ENCODE data around the gene TPD52L2.

The TPD52L2 gene

GRCh38 chr20:63825331-63826118 is 39.5 kb upstream of the TPD52L2 start:
- no peak overlapping the region for H3K27ac ChIP-seq
- TF ChIP-seq, protein P1, sequence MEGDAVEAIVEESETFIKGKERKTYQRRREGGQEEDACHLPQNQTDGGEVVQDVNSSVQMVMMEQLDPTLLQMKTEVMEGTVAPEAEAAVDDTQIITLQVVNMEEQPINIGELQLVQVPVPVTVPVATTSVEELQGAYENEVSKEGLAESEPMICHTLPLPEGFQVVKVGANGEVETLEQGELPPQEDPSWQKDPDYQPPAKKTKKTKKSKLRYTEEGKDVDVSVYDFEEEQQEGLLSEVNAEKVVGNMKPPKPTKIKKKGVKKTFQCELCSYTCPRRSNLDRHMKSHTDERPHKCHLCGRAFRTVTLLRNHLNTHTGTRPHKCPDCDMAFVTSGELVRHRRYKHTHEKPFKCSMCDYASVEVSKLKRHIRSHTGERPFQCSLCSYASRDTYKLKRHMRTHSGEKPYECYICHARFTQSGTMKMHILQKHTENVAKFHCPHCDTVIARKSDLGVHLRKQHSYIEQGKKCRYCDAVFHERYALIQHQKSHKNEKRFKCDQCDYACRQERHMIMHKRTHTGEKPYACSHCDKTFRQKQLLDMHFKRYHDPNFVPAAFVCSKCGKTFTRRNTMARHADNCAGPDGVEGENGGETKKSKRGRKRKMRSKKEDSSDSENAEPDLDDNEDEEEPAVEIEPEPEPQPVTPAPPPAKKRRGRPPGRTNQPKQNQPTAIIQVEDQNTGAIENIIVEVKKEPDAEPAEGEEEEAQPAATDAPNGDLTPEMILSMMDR (conservative IDR thresholded peaks at IDR 0.05), result no peak

DNA sequence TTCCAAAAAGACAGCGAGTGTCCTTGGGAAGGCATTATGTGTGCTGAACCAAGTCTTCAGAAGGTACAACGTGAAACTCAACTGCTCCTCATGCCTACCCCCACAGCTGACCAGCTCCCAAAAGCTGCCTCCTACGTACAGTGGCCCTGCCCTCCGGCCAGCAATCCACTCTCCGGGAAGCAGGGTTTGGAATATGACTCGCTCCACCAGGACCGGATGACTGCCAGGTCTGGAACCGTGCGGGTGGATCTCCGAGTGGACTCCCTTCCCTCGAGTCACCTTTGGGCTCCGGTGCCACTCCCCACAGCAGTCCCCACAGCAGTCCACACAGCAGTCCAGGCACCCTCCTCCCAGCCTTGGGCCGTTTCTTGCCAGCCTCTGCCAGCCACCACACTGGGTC is 38.3 kb upstream of the TPD52L2 start:
- H3K27ac ChIP-seq, result no peak overlapping the region
- TF ChIP-seq, protein P1 (conservative IDR thresholded peaks at IDR 0.05), result no peak

DNA sequence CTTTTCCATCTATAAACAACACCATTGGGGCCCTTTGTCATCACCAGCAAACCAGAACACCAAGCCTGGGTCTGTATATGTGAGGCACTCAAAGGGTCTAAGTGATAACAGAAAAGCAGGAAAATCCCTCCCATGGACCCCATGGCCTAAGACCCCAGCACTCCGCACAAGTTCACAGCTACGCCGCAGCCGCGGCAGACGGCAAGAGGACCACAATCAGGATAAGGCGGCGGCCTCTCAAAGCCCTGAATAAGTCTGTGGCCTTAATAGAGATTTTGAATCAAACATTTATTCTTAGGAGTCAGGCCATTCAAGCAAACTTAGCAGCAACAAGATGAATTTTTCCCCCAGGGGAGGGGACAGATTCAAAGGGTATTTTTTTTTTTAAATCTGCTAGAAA is 36.9 kb upstream of the TPD52L2 start:
- TF ChIP-seq, protein P1 (conservative IDR thresholded peaks at IDR 0.05), result no peak
- H3K27ac ChIP-seq, result no peak overlapping the region

- H3K27ac ChIP-seq, result no peak overlapping the region
- TF ChIP-seq, protein P1 (conservative IDR thresholded peaks at IDR 0.05), result no peak
These were observed 36.5 kb upstream of the TPD52L2 start for GRCh38 chr20:63828545-63828944.

DNA sequence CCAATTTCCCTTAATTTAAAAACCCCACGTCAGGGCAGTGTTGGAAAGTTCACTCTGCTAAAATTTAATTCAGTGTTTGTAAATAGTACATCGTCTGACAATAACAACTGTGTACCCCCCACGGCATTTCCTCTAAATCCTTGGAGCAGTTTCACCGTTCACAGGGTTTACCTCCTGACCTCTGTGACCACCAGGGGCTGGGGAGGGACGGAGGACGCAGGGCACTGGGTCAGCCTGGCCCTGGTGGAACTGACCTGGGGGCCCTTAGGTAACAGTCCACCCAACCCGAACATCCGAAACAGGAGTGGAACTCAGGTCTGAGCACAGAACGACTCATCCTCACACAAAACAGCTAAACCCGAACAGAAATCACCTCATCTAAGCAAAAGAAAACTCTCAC is 36.1 kb upstream of the TPD52L2 start:
- TF ChIP-seq, protein P1 (conservative IDR thresholded peaks at IDR 0.05), result no peak
- H3K27ac ChIP-seq, result no peak overlapping the region

DNA sequence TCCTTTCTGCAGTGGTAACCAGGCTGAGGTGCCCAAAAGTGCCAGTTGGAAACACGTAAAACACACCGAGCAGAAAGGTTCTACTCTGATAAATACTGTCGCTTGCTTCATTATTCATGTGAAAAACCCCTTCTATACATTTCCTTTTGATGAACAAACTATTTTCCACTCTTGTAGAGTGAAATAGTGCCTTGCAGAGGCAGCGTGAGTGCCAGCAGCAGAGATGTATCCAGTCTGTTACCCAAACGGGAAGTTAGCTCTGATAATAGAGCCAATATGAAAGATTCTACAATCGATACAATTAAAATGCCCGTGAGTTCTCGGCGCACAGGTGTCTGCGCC is 35.5 kb upstream of the TPD52L2 start:
- TF ChIP-seq, protein P1 (conservative IDR thresholded peaks at IDR 0.05), result no peak
- no peak overlapping the region for H3K27ac ChIP-seq

DNA sequence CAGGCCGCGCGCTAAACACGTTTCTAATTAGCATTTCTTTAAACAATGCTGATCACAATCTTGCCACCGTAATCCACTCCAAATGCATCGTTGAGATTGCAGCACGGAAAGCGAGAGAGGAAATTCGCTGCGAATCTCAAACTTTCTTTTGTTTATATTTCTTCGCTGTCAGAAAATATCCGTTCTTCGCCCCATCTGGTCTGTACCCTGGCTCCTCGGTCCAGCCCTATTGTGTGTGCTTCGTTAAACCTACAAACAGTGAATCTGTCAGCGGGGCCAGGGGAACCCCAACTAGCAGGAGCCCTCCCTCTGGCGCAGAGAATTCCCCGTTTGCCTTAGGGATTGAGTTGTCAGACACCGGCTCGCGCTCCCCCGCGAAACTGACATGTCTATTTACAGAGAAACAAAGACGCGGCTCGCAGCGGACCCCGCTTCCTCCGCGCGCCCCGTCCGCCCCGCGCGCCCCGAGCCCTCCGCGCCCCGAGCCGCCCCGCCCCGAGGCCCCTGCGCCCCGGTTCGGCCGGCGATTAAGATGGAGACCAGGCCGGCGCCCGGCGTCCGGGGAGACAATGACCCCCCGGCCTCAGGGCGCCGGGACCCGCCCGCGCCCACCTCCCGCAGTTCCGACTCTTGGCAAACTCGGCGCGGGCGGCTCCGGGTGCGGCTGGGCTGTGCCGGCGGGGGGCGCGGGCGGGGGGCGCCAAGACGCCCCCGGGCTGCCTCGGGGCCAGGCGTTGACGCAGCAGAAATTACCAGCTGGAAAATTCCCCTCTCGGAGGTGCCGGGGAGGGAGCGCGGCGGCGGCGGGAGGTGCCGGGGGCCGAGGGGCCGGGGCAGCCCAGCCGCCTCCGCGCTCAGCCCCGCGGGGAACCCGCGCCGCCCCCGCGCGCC is 34.9 kb upstream of the TPD52L2 start:
- H3K27ac ChIP-seq, result peak overlapping the region; percentile 43; the same call in 1 of the 2 replicates
- TF ChIP-seq, protein P1 (conservative IDR thresholded peaks at IDR 0.05), result no peak
